ENCODE results near the gene RGS3. TPM values are rescaled to one million over a fixed set of nuclear protein-coding genes. Genes with fewer than 3 reads are reported as not detected.

The RGS3 gene
- total and polyA plus RNA-seq, 2 of the 13 experiments (the other 11 are each of a cell fraction or from before 2014, with no cell fraction given), result 17.1 to 28.8 TPM

DNA sequence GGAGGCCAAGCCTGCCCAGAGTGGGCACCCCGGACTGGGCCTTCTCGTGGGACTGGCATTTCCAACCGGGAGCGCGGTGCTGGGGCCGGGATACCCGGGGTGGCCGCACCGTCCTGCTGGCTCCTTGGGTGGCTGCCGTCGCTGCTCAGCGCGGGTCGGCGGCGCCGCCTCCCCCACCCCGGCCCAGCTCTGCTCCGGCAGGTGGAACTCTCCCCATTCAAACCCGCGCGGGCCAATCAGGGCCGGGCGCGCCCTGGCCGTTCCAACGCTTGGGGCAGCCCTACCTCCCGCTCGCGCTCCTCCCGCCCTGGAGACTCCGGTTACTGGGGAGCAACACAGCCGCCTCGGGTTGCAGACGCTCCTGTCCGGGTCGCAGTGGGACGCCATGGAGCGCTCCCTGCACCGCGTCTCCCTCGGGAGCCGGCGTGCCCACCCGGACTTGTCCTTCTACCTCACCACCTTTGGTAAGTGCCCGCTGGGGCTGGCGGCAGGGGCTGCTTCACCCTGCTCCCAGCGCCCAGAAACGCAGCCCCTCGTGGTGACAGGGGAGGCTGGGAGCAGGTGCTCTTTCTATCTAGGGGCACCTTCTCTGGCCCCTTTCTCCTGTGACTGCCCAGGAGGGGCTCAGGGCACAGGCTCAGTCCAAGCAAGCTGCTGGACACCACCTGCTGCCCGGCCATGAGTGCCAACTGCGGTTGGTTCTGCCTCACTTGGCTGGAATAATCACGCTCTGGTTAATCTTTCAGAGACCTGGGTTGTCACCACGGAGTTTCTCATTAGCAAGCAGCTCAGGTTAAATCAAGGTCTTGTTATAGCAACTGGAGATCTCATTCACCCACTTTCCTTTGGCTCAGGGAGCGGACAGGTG lies at the start of gene RGS3 (continued):
- TF ChIP-seq ZNF34 (CRISPR knock-in tag; IDR thresholded peaks at IDR 0.05; ENCODE audit: borderline replicate concordance) (peak; percentile 81; the same call in 1 of the 2 replicates), ZSCAN30 (CRISPR knock-in tag; IDR thresholded peaks at IDR 0.05) (no peak), ZNF329 (CRISPR knock-in tag; IDR thresholded peaks at IDR 0.05; ENCODE audit: low read depth) (no peak), TBP (CRISPR knock-in tag; IDR thresholded peaks at IDR 0.05) (no peak), ZNF547 (CRISPR knock-in tag; IDR thresholded peaks at IDR 0.05) (peak; percentile 83), ZNF343 (CRISPR knock-in tag; IDR thresholded peaks at IDR 0.05) (peak; percentile 84; the same call in 1 of the 2 replicates), ZNF780A (CRISPR knock-in tag; IDR thresholded peaks at IDR 0.05) (0 out of 2 replicates have a peak, but pooled peaks have one; percentile 60), ARNT (IDR thresholded peaks at IDR 0.05) (no peak), ZSCAN12 (CRISPR knock-in tag; IDR thresholded peaks at IDR 0.05) (no peak), ZFP82 (CRISPR knock-in tag; IDR thresholded peaks at IDR 0.05; ENCODE audit: borderline replicate concordance) (0 out of 2 replicates have a peak, but pooled peaks have one; percentile 35), TSC22D2 (CRISPR knock-in tag; IDR thresholded peaks at IDR 0.05; ENCODE audit: borderline replicate concordance) (no peak), KDM3A (CRISPR knock-in tag; IDR thresholded peaks at IDR 0.05; ENCODE audit: low read depth) (no peak; the same call in 1 of the 2 replicates), ZNF766 (CRISPR knock-in tag; IDR thresholded peaks at IDR 0.05; ENCODE audit: borderline replicate concordance) (peak; percentile 63; the same call in 1 of the 2 replicates), KDM2A (CRISPR knock-in tag; IDR thresholded peaks at IDR 0.05; ENCODE audit: borderline replicate concordance, low read depth) (peak; percentile 44; the same call in 1 of the 2 replicates), RFX1 (IDR thresholded peaks at IDR 0.05) (no peak)
- TF ChIP-seq, protein P1, sequence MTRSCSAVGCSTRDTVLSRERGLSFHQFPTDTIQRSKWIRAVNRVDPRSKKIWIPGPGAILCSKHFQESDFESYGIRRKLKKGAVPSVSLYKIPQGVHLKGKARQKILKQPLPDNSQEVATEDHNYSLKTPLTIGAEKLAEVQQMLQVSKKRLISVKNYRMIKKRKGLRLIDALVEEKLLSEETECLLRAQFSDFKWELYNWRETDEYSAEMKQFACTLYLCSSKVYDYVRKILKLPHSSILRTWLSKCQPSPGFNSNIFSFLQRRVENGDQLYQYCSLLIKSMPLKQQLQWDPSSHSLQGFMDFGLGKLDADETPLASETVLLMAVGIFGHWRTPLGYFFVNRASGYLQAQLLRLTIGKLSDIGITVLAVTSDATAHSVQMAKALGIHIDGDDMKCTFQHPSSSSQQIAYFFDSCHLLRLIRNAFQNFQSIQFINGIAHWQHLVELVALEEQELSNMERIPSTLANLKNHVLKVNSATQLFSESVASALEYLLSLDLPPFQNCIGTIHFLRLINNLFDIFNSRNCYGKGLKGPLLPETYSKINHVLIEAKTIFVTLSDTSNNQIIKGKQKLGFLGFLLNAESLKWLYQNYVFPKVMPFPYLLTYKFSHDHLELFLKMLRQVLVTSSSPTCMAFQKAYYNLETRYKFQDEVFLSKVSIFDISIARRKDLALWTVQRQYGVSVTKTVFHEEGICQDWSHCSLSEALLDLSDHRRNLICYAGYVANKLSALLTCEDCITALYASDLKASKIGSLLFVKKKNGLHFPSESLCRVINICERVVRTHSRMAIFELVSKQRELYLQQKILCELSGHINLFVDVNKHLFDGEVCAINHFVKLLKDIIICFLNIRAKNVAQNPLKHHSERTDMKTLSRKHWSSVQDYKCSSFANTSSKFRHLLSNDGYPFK (CRISPR knock-in tag; IDR thresholded peaks at IDR 0.05; ENCODE audit: borderline replicate concordance), result peak; percentile 54; the same call in 1 of the 2 replicates
- TF ChIP-seq, protein P2, sequence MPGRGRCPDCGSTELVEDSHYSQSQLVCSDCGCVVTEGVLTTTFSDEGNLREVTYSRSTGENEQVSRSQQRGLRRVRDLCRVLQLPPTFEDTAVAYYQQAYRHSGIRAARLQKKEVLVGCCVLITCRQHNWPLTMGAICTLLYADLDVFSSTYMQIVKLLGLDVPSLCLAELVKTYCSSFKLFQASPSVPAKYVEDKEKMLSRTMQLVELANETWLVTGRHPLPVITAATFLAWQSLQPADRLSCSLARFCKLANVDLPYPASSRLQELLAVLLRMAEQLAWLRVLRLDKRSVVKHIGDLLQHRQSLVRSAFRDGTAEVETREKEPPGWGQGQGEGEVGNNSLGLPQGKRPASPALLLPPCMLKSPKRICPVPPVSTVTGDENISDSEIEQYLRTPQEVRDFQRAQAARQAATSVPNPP (CRISPR knock-in tag; IDR thresholded peaks at IDR 0.05), result peak; percentile 75; the same call in 1 of the 2 replicates
- TF ChIP-seq, protein P3, sequence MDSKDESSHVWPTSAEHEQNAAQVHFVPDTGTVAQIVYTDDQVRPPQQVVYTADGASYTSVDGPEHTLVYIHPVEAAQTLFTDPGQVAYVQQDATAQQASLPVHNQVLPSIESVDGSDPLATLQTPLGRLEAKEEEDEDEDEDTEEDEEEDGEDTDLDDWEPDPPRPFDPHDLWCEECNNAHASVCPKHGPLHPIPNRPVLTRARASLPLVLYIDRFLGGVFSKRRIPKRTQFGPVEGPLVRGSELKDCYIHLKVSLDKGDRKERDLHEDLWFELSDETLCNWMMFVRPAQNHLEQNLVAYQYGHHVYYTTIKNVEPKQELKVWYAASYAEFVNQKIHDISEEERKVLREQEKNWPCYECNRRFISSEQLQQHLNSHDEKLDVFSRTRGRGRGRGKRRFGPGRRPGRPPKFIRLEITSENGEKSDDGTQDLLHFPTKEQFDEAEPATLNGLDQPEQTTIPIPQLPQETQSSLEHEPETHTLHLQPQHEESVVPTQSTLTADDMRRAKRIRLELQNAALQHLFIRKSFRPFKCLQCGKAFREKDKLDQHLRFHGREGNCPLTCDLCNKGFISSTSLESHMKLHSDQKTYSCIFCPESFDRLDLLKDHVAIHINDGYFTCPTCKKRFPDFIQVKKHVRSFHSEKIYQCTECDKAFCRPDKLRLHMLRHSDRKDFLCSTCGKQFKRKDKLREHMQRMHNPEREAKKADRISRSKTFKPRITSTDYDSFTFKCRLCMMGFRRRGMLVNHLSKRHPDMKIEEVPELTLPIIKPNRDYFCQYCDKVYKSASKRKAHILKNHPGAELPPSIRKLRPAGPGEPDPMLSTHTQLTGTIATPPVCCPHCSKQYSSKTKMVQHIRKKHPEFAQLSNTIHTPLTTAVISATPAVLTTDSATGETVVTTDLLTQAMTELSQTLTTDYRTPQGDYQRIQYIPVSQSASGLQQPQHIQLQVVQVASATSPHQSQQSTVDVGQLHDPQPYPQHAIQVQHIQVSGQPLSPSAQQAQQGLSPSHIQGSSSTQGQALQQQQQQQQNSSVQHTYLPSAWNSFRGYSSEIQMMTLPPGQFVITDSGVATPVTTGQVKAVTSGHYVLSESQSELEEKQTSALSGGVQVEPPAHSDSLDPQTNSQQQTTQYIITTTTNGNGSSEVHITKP (CRISPR knock-in tag; IDR thresholded peaks at IDR 0.05; ENCODE audit: low read depth), result peak; percentile 39; the same call in 1 of the 2 replicates
- TF ChIP-seq, protein P4, sequence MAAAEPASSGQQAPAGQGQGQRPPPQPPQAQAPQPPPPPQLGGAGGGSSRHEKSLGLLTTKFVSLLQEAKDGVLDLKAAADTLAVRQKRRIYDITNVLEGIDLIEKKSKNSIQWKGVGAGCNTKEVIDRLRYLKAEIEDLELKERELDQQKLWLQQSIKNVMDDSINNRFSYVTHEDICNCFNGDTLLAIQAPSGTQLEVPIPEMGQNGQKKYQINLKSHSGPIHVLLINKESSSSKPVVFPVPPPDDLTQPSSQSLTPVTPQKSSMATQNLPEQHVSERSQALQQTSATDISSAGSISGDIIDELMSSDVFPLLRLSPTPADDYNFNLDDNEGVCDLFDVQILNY (CRISPR knock-in tag; conservative IDR thresholded peaks at IDR 0.05), result peak; percentile 50; the same call in 1 of the 2 replicates
- TF ChIP-seq, protein P5, sequence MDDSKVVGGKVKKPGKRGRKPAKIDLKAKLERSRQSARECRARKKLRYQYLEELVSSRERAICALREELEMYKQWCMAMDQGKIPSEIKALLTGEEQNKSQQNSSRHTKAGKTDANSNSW (CRISPR knock-in tag; IDR thresholded peaks at IDR 0.05; ENCODE audit: borderline replicate concordance), result no peak
